ENCODE data around the gene TAL1.

The TAL1 gene

GRCh38 chr1:47187231-47187925 is 44.6 kb downstream of the TAL1 start:
- Histone ChIP-seq H3K4ac (ENCODE audit: low read depth, low read length) (no peak overlapping the region), H4K5ac (ENCODE audit: low read length) (no peak overlapping the region), H4K8ac (ENCODE audit: low read depth, low read length) (no peak overlapping the region), H3K23ac (ENCODE audit: low read length) (no peak overlapping the region), H3K4me3 (ENCODE audit: low read length) (no peak overlapping the region), H3K4me2 (ENCODE audit: low read length) (no peak overlapping the region), H3K36me3 (ENCODE audit: control insufficient read depth, insufficient read depth, low read length) (no peaks in the 10 kb centered on the region), H3K56ac (ENCODE audit: low read length) (no peak overlapping the region), H3K27me3 (ENCODE audit: insufficient read depth, low read length, poor library complexity) (no peaks in the 10 kb centered on the region), H3K18ac (ENCODE audit: low read length) (no peak overlapping the region), H3K4me1 (ENCODE audit: control insufficient read depth, low read depth, low read length) (no peaks in the 10 kb centered on the region), H3K9ac (ENCODE audit: low read length) (no peak overlapping the region), H2BK5ac (ENCODE audit: low read length) (no peak overlapping the region), H3K27ac (ENCODE audit: low read depth, low read length) (no peak overlapping the region), H3K79me2 (ENCODE audit: control insufficient read depth, insufficient read depth, low read length) (no peaks in the 10 kb centered on the region), H2BK15ac (replicated peaks; ENCODE audit: low read depth) (no peak overlapping the region), H2BK120ac (ENCODE audit: low read depth, low read length) (no peak overlapping the region), H2AK5ac (ENCODE audit: low read length) (no peak overlapping the region), H3K79me1 (ENCODE audit: low read length) (no peaks in the 10 kb centered on the region)
- WGBS (ENCODE audit: extremely low coverage, insufficient coverage, low lambda C conversion rate), result no CpG with 5 or more reads among the region's 12 CpGs
- no peak for DNase-seq

GRCh38 chr1:47186267-47187185 is 45.5 kb downstream of the TAL1 start:
- WGBS (ENCODE audit: extremely low coverage, insufficient coverage, low lambda C conversion rate), result no CpG with 5 or more reads among the region's 13 CpGs
- Histone ChIP-seq H3K36me3 (ENCODE audit: control insufficient read depth, insufficient read depth, low read length) (no peaks in the 10 kb centered on the region), H3K9ac (ENCODE audit: low read length) (no peak overlapping the region), H2BK120ac (ENCODE audit: low read depth, low read length) (no peak overlapping the region), H3K79me1 (ENCODE audit: low read length) (no peaks in the 10 kb centered on the region), H3K27ac (ENCODE audit: low read depth, low read length) (no peak overlapping the region), H3K27me3 (ENCODE audit: insufficient read depth, low read length, poor library complexity) (no peaks in the 10 kb centered on the region), H3K4me1 (ENCODE audit: control insufficient read depth, low read depth, low read length) (no peaks in the 10 kb centered on the region), H3K4me2 (ENCODE audit: low read length) (no peak overlapping the region), H3K56ac (ENCODE audit: low read length) (no peak overlapping the region), H3K4ac (ENCODE audit: low read depth, low read length) (no peak overlapping the region), H3K79me2 (ENCODE audit: control insufficient read depth, insufficient read depth, low read length) (no peaks in the 10 kb centered on the region), H2AK5ac (ENCODE audit: low read length) (no peak overlapping the region), H2BK5ac (ENCODE audit: low read length) (no peak overlapping the region), H4K5ac (ENCODE audit: low read length) (no peak overlapping the region), H3K23ac (ENCODE audit: low read length) (no peak overlapping the region), H4K8ac (ENCODE audit: low read depth, low read length) (no peak overlapping the region), H2BK15ac (replicated peaks; ENCODE audit: low read depth) (no peak overlapping the region), H3K18ac (ENCODE audit: low read length) (no peak overlapping the region), H3K4me3 (ENCODE audit: low read length) (no peak overlapping the region)
- DNase-seq, result no peak

- H2AK5ac ChIP-seq (ENCODE audit: low read length), result no peak overlapping the region
- no peak overlapping the region for H3K4me3 ChIP-seq (ENCODE audit: low read length)
- H3K36me3 ChIP-seq (ENCODE audit: control insufficient read depth, insufficient read depth, low read length), result no peaks in the 10 kb centered on the region
- WGBS (ENCODE audit: extremely low coverage, insufficient coverage, low lambda C conversion rate), result no CpG with 5 or more reads among the region's 14 CpGs
- no peaks in the 10 kb centered on the region for H3K79me2 ChIP-seq (ENCODE audit: control insufficient read depth, insufficient read depth, low read length)
- H3K18ac ChIP-seq (ENCODE audit: low read length), result no peak overlapping the region
- H3K4ac ChIP-seq (ENCODE audit: low read depth, low read length), result no peak overlapping the region
- H3K4me1 ChIP-seq (ENCODE audit: control insufficient read depth, low read depth, low read length), result no peaks in the 10 kb centered on the region
- H3K4me2 ChIP-seq (ENCODE audit: low read length), result no peak overlapping the region
- H2BK120ac ChIP-seq (ENCODE audit: low read depth, low read length), result no peak overlapping the region
- no peak overlapping the region for H2BK5ac ChIP-seq (ENCODE audit: low read length)
- no peaks in the 10 kb centered on the region for H3K79me1 ChIP-seq (ENCODE audit: low read length)
- H3K23ac ChIP-seq (ENCODE audit: low read length), result no peak overlapping the region
- H3K27ac ChIP-seq (ENCODE audit: low read depth, low read length), result no peak overlapping the region
- no peak overlapping the region for H2BK15ac ChIP-seq (replicated peaks; ENCODE audit: low read depth)
- H3K27me3 ChIP-seq (ENCODE audit: insufficient read depth, low read length, poor library complexity), result no peaks in the 10 kb centered on the region
- DNase-seq, result no peak
- no peak overlapping the region for H4K5ac ChIP-seq (ENCODE audit: low read length)
- no peak overlapping the region for H3K9ac ChIP-seq (ENCODE audit: low read length)
- no peak overlapping the region for H4K8ac ChIP-seq (ENCODE audit: low read depth, low read length)
- H3K56ac ChIP-seq (ENCODE audit: low read length), result no peak overlapping the region
Measured at GRCh38 chr1:47184822-47185677, 47.0 kb downstream of the TAL1 start.

- no peak overlapping the region for H2BK120ac ChIP-seq (ENCODE audit: low read depth, low read length)
- H3K27me3 ChIP-seq (ENCODE audit: insufficient read depth, low read length, poor library complexity), result no peaks in the 10 kb centered on the region
- H3K4me3 ChIP-seq (ENCODE audit: low read length), result no peak overlapping the region
- H3K18ac ChIP-seq (ENCODE audit: low read length), result no peak overlapping the region
- H3K4me1 ChIP-seq (ENCODE audit: control insufficient read depth, low read depth, low read length), result no peaks in the 10 kb centered on the region
- no peak overlapping the region for H3K27ac ChIP-seq (ENCODE audit: low read depth, low read length)
- no peak overlapping the region for H3K9ac ChIP-seq (ENCODE audit: low read length)
- H2BK15ac ChIP-seq (replicated peaks; ENCODE audit: low read depth), result no peak overlapping the region
- H3K4ac ChIP-seq (ENCODE audit: low read depth, low read length), result no peak overlapping the region
- no peak overlapping the region for H3K4me2 ChIP-seq (ENCODE audit: low read length)
- DNase-seq, result no peak
- no peak overlapping the region for H2AK5ac ChIP-seq (ENCODE audit: low read length)
- WGBS (ENCODE audit: extremely low coverage, insufficient coverage, low lambda C conversion rate), result no CpG with 5 or more reads among the region's 5 CpGs
- no peak overlapping the region for H3K56ac ChIP-seq (ENCODE audit: low read length)
- H3K36me3 ChIP-seq (ENCODE audit: control insufficient read depth, insufficient read depth, low read length), result no peaks in the 10 kb centered on the region
- no peak overlapping the region for H4K8ac ChIP-seq (ENCODE audit: low read depth, low read length)
- no peaks in the 10 kb centered on the region for H3K79me1 ChIP-seq (ENCODE audit: low read length)
- H3K79me2 ChIP-seq (ENCODE audit: control insufficient read depth, insufficient read depth, low read length), result no peaks in the 10 kb centered on the region
- H3K23ac ChIP-seq (ENCODE audit: low read length), result no peak overlapping the region
- no peak overlapping the region for H2BK5ac ChIP-seq (ENCODE audit: low read length)
- H4K5ac ChIP-seq (ENCODE audit: low read length), result no peak overlapping the region
Measured at GRCh38 chr1:47184090-47184821, 47.8 kb downstream of the TAL1 start.

- H3K79me1 ChIP-seq (ENCODE audit: low read length), result no peaks in the 10 kb centered on the region
- H3K36me3 ChIP-seq (ENCODE audit: control insufficient read depth, insufficient read depth, low read length), result no peaks in the 10 kb centered on the region
- no peaks in the 10 kb centered on the region for H3K79me2 ChIP-seq (ENCODE audit: control insufficient read depth, insufficient read depth, low read length)
- no peak overlapping the region for H4K8ac ChIP-seq (ENCODE audit: low read depth, low read length)
- no peaks in the 10 kb centered on the region for H3K27me3 ChIP-seq (ENCODE audit: insufficient read depth, low read length, poor library complexity)
- no peak overlapping the region for H3K27ac ChIP-seq (ENCODE audit: low read depth, low read length)
- H3K9ac ChIP-seq (ENCODE audit: low read length), result no peak overlapping the region
- no peak overlapping the region for H3K18ac ChIP-seq (ENCODE audit: low read length)
- no peak overlapping the region for H3K4me2 ChIP-seq (ENCODE audit: low read length)
- no CpG with 5 or more reads among the region's 11 CpGs for WGBS (ENCODE audit: extremely low coverage, insufficient coverage, low lambda C conversion rate)
- no peak overlapping the region for H3K4ac ChIP-seq (ENCODE audit: low read depth, low read length)
- H3K23ac ChIP-seq (ENCODE audit: low read length), result no peak overlapping the region
- peaks cover 3% of the 10 kb centered on the region for H3K4me1 ChIP-seq (ENCODE audit: control insufficient read depth, low read depth, low read length)
- H3K4me3 ChIP-seq (ENCODE audit: low read length), result no peak overlapping the region
- no peak overlapping the region for H2BK5ac ChIP-seq (ENCODE audit: low read length)
- no peak for DNase-seq
- H2BK15ac ChIP-seq (replicated peaks; ENCODE audit: low read depth), result no peak overlapping the region
- H4K5ac ChIP-seq (ENCODE audit: low read length), result no peak overlapping the region
- H2AK5ac ChIP-seq (ENCODE audit: low read length), result no peak overlapping the region
- H2BK120ac ChIP-seq (ENCODE audit: low read depth, low read length), result no peak overlapping the region
- H3K56ac ChIP-seq (ENCODE audit: low read length), result no peak overlapping the region
Measured at GRCh38 chr1:47183308-47184089, 48.5 kb downstream of the TAL1 start.

Data from mesendoderm (in vitro differentiated cells).